GM20431 (cell line): Measurements from ENCODE around the gene TTLL13.

Experiments used
- in situ Hi-C: fragments of 300-500 bp; cut with MseI, MboI; formaldehyde crosslinking; loops from one replicate; pipeline ENCODE4 v1.15.0; 2020; ENCODE audit warnings: low sequenced_read_pairs; ENCODE audit not compliant: unreplicated experiment

The TTLL13 gene

GRCh38 chr15:90213122-90213817, 36.1 kb upstream of the TTLL13 start:
- in situ Hi-C loops, result loop anchor here (10.0 kb wide), 1 partner anchor 48 kb away; no protein-coding TSS in a partner anchor

- in situ Hi-C loops, result loop anchor here (10.0 kb wide), 1 partner anchor 49 kb away; no protein-coding TSS in a partner anchor
These were observed 35.5 kb upstream of the TTLL13 start for GRCh38 chr15:90213818-90214204.

DNA sequence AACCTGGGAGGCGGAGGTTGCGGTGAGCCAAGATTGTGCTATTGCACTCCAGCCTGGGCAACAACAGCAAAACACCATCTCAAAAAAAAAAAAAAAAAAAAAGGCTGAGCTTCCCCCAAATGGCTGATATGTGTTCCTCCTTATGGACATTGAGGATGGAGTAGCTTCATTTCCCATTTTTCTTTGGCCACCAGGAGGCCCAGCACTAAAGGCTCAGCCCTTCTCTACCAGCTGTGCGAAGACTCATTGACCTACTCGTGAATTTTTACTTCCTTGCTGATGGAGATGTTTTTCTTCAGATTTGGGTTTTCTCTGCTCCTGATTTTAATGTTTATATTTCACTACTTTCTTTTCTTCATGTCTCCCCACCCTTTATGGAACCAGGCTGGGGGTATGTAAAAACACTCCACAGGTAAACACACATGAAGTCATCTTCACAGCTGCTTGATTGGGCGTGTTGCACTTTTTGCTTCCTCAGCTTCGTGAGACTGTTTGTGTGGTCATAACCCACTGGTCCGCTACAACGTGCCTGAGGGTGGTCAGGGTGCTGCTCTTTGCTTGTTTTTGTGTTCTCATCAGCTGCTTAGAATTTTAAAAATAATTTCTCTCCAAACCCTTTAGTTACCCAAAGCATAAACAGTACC, 34.7 kb upstream of the TTLL13 start:
- in situ Hi-C loops, result loop anchor here (10.0 kb wide), 1 partner anchor 50 kb away; no protein-coding TSS in a partner anchor

DNA sequence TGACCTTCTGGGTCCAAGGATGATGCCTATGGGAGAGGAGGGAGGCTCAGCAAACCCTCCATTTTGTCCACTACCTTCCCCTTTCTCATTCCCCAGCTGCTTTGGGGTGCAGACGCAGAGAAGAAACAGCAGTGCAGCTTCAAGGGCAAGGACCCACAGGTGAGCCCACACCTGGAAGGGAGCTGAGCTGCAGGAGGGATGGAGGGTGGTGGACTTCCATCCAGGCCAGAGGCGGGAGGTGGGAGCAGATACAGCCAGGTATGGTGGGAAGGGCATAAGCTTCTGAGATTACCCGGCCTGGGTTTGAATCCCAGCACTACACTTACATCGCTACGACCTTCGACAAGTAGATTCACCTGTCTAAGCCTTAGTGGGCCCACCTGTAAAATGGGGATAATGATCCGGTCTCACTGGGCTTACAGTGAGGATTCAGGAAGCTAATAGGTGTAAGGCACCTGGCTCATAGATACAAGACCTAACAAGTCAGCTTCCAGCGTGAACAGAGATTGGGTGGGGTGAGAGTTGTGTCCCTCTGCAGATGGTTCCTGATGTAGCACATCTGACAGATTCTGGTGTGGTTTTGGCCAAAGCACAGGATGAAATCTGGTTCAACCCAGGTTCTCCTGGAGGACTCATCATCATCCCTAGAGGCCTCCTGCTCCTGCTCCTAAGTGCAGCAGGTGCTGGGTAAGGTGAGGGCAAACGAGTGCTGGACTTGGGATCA, 31.5 kb upstream of the TTLL13 start:
- in situ Hi-C loops, result loop anchor here (10.0 kb wide), 1 partner anchor 53 kb away; no protein-coding TSS in a partner anchor

- in situ Hi-C loops, result loop anchor here (10.0 kb wide), 1 partner anchor 55 kb away; no protein-coding TSS in a partner anchor
These were observed 29.8 kb upstream of the TTLL13 start for GRCh38 chr15:90219421-90220141.

- in situ Hi-C loops, result no loop called here
These were observed 28.0 kb upstream of the TTLL13 start for GRCh38 chr15:90221246-90221900.

DNA sequence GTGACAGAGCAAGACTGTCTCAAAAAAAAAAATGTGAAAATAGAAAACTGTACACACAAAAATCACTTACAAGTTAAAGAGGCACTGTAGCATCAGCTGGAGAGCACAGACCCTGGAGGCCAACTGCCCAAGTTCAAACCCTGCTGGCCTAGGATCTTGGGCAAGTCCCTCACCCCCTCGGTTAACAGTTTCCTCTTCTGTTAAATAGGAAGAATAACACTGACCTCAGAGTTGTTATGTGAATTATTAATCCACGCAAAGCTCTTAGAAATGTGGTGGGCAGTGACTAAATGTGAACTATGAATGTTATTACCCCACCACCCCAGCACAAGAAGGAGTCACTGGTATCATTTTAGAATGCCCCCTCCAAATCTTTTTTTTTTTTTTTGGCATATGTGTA, 26.8 kb upstream of the TTLL13 start:
- in situ Hi-C loops, result no loop called here

DNA sequence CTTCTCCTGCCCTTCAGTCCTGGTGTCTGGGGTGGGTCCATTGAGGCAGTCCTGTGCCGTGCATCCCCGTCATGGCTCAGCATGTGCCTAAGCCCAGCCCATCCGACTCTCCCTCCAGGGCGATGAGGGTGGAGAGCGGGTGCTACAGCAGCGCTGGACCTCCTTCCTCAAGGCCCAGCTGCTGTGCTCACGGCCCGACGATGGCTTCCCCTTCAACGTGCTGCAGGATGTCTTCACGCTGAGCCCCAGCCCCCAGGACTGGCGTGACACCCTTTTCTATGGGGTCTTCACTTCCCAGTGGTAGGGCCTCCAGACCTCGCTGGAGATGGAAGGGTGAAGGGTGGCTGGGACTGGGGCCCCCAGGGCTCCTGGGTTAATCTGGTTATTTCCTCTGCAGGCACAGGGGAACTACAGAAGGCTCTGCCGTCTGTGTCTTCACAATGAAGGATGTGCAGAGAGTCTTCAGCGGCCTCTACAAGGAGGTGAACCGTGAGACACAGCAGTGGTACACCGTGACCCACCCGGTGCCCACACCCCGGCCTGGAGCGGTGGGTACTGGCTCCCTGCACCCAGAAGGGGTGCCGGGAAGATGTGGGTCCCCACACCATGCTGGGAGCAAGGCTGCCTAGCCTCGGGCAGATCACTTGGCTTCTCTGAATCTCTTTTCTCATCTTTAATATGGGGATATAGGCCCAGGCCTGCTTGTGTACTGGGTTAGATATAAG, 25.8 kb upstream of the TTLL13 start:
- in situ Hi-C loops, result no loop called here

DNA sequence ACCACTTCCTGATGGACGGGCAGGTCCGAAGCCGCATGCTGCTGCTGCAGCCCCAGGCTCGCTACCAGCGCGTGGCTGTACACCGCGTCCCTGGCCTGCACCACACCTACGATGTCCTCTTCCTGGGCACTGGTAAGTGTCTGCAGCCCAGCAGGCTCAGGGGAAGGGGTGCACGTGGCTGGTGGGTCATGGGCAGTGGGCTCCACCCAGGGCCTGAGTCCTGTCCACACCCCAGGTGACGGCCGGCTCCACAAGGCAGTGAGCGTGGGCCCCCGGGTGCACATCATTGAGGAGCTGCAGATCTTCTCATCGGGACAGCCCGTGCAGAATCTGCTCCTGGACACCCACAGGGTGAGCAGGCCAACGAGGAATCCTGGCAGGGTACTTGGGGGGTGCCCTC, 24.3 kb upstream of the TTLL13 start:
- in situ Hi-C loops, result no loop called here

DNA sequence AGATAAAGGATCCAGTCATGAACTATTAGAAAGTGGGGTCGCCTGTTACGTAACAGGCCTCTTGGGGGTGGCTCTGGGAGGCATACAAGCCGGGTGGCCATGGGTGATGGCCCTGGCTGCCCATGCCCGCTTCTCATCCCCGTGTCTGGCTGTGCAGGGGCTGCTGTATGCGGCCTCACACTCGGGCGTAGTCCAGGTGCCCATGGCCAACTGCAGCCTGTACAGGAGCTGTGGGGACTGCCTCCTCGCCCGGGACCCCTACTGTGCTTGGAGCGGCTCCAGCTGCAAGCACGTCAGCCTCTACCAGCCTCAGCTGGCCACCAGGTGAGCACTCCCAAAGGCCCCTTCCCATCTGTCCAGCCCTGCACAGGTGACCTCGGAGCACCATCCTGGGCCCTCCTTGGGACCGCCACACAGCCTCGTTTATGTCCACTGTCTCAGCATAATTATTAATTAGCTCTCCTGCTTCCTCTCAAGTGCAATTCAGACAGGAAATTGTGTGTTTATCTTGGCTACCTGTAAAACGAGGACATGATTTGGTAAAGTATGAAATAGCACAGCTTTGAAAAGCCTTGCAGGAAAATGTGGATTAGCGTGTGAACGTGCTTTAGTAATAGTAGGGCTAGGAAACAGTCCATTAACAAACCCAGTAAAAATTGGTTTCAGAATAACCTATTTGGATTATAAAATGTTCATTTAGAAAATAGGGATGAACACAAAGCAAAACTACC, 23.7 kb upstream of the TTLL13 start:
- in situ Hi-C loops, result no loop called here

GRCh38 chr15:90227336-90227735, 22.0 kb upstream of the TTLL13 start:
- in situ Hi-C loops, result no loop called here

DNA sequence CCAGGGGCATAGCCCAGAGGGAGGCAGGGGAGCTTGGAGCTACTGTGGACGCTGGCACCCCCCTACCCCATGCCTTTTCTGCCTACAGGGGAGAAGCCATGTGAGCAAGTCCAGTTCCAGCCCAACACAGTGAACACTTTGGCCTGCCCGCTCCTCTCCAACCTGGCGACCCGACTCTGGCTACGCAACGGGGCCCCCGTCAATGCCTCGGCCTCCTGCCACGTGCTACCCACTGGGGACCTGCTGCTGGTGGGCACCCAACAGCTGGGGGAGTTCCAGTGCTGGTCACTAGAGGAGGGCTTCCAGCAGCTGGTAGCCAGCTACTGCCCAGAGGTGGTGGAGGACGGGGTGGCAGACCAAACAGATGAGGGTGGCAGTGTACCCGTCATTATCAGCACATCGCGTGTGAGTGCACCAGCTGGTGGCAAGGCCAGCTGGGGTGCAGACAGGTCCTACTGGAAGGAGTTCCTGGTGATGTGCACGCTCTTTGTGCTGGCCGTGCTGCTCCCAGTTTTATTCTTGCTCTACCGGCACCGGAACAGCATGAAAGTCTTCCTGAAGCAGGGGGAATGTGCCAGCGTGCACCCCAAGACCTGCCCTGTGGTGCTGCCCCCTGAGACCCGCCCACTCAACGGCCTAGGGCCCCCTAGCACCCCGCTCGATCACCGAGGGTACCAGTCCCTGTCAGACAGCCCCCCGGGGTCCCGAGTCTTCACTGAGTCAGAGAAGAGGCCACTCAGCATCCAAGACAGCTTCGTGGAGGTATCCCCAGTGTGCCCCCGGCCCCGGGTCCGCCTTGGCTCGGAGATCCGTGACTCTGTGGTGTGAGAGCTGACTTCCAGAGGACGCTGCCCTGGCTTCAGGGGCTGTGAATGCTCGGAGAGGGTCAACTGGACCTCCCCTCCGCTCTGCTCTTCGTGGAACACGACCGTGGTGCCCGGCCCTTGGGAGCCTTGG, 21.3 kb upstream of the TTLL13 start:
- in situ Hi-C loops, result no loop called here

DNA sequence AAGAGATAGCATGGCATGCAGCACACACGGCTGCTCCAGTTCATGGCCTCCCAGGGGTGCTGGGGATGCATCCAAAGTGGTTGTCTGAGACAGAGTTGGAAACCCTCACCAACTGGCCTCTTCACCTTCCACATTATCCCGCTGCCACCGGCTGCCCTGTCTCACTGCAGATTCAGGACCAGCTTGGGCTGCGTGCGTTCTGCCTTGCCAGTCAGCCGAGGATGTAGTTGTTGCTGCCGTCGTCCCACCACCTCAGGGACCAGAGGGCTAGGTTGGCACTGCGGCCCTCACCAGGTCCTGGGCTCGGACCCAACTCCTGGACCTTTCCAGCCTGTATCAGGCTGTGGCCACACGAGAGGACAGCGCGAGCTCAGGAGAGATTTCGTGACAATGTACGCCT, 20.4 kb upstream of the TTLL13 start:
- in situ Hi-C loops, result no loop called here

DNA sequence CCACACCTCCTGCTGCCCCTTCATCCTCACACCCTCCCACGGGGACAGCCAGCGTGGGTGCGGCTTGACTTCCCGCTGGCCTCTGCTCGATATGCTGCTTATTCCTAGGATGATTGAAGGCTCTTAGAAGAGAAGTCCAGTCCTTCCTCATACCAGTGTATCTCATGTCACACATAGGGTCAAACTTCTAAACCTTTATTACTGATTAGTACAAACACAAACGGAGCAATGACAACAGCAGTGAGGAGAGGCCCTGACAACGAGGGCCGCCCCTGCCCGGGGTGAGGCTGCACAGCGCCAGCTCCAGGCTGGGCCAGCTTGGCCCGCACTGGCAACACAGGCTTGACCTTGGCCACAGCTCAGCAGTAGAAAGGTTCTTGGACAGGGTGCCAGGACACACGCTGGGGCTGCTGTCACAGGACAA, 19.3 kb upstream of the TTLL13 start:
- in situ Hi-C loops, result no loop called here

DNA sequence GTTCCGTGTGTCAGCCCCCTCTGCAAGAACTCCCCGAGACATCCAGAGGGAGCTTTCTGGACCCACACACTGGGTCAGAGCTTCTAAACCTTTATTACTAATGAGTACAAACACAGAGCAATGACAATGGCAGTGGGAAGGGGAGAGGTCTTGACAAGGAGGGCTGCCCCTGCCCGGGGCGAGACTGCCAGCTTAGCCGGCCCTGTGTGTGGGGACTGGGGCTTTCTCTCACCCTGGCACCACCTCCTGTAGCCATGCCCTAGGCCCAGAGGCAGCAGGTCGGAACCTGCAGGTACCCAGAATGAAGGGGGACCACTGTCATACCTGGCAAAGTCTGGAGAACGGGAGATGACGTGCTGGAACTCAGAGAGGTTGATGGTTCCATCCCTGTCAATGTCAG, 18.7 kb upstream of the TTLL13 start:
- in situ Hi-C loops, result no loop called here

GRCh38 chr15:90231028-90232017, 18.0 kb upstream of the TTLL13 start:
- in situ Hi-C loops, result no loop called here
